Chondrocyte (in vitro differentiated cells): ENCODE data around the gene ABCA6. TPM values are rescaled to one million over a fixed set of nuclear protein-coding genes. Genes with fewer than 3 reads are reported as not detected.

Source experiments
- DNase-seq: peaks from one replicate; pipeline ENCODE4 v3.0.0; 2021; ENCODE audit warnings: mixed read lengths, low spot score
- H3K27ac Mint-ChIP-seq: one replicate; pipeline ENCODE4 v1.8.0; 2021; ENCODE audit warnings: mild to moderate bottlenecking, moderate library complexity, mixed read lengths; ENCODE audit not compliant: unreplicated experiment
- H3K27me3 Mint-ChIP-seq: 2 replicates; pipeline ENCODE4 v1.8.0; 2021; ENCODE audit warnings: low read depth, mixed read lengths
- H3K36me3 Mint-ChIP-seq: 2 replicates; pipeline ENCODE4 v1.8.0; 2021; ENCODE audit warnings: low read depth, mixed read lengths
- H3K4me1 Mint-ChIP-seq: 2 replicates; pipeline ENCODE4 v1.8.0; 2021; ENCODE audit warnings: low read depth, mild to moderate bottlenecking, mixed read lengths
- H3K4me3 Mint-ChIP-seq: one replicate; pipeline ENCODE4 v1.8.0; 2021; ENCODE audit warnings: mild to moderate bottlenecking, moderate library complexity, mixed read lengths; ENCODE audit not compliant: unreplicated experiment
- H3K9me3 Mint-ChIP-seq: 2 replicates; pipeline ENCODE4 v1.8.0; 2021; ENCODE audit warnings: low read depth, mixed read lengths
- total RNA-seq: library from RNA; stranded (reverse); gene quantifications from 3 replicates; pipeline ENCODE4 v1.2.1, GENCODE V29; 2021
- TF ChIP-seq, protein P1 (sequence below): fragments of 200-600 bp; sonication (generic); IDR thresholded peaks from 2 replicates; pipeline ENCODE4 v1.5.0; 2021; ENCODE audit warnings: antibody characterized with exemption, mild to moderate bottlenecking, moderate library complexity

The ABCA6 gene
- total RNA-seq, 1 donor from 2014 or later, result 0.30 TPM

DNA sequence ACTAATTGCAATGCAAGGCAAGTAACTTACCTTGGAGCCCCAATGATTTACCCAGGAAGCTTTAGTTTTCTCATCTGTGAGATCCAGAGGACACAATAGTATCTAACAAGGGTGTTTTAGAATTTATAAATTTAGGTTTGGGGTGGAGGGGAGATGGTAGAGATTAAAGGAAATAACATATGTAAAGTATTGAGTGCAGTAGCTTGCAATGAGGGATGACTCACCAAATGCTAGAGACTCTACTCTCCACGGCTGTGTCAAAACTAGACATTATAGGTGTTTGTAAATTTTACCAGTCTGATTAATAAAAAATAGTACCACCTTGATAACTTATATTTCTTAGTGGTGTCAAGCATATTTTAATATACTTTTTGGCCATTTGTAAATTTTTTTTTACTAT lies 77.2 kb downstream of the ABCA6 start:
- Mint-ChIP-seq H3K9me3 (no peaks in the 10 kb centered on the region), H3K4me1 (peaks cover 17% of the 10 kb centered on the region), H3K36me3 (no peaks in the 10 kb centered on the region), H3K27ac (no peak overlapping the region), H3K27me3 (no peaks in the 10 kb centered on the region), H3K4me3 (no peak overlapping the region)
- TF ChIP-seq, protein P1, sequence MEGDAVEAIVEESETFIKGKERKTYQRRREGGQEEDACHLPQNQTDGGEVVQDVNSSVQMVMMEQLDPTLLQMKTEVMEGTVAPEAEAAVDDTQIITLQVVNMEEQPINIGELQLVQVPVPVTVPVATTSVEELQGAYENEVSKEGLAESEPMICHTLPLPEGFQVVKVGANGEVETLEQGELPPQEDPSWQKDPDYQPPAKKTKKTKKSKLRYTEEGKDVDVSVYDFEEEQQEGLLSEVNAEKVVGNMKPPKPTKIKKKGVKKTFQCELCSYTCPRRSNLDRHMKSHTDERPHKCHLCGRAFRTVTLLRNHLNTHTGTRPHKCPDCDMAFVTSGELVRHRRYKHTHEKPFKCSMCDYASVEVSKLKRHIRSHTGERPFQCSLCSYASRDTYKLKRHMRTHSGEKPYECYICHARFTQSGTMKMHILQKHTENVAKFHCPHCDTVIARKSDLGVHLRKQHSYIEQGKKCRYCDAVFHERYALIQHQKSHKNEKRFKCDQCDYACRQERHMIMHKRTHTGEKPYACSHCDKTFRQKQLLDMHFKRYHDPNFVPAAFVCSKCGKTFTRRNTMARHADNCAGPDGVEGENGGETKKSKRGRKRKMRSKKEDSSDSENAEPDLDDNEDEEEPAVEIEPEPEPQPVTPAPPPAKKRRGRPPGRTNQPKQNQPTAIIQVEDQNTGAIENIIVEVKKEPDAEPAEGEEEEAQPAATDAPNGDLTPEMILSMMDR, result no peak
- DNase-seq, result no peak

DNA sequence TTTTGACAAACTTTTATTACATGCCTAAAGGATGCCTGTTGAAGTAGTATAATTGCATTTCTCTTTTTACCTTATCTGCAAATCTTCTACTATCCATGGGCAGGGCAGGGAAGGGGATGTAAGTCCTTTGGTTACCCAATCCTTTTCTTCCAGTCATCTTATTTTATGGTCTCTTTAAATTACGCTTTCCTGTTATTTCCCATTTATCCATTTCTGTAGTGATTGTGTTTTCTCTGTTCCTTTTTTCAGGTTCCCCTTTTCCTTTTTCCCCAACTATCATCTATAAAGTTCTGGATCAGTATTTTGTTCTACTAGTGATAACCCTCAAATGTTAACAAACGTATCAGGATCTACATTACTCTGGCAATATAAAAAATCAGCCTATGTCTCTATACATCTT lies 77.7 kb downstream of the ABCA6 start:
- no peak overlapping the region for H3K27ac Mint-ChIP-seq
- peaks cover 2% of the 10 kb centered on the region for H3K9me3 Mint-ChIP-seq
- H3K27me3 Mint-ChIP-seq, result no peaks in the 10 kb centered on the region
- peaks cover 17% of the 10 kb centered on the region for H3K4me1 Mint-ChIP-seq
- no peaks in the 10 kb centered on the region for H3K36me3 Mint-ChIP-seq
- TF ChIP-seq, protein P1, result no peak
- no peak overlapping the region for H3K4me3 Mint-ChIP-seq
- no peak for DNase-seq

DNA sequence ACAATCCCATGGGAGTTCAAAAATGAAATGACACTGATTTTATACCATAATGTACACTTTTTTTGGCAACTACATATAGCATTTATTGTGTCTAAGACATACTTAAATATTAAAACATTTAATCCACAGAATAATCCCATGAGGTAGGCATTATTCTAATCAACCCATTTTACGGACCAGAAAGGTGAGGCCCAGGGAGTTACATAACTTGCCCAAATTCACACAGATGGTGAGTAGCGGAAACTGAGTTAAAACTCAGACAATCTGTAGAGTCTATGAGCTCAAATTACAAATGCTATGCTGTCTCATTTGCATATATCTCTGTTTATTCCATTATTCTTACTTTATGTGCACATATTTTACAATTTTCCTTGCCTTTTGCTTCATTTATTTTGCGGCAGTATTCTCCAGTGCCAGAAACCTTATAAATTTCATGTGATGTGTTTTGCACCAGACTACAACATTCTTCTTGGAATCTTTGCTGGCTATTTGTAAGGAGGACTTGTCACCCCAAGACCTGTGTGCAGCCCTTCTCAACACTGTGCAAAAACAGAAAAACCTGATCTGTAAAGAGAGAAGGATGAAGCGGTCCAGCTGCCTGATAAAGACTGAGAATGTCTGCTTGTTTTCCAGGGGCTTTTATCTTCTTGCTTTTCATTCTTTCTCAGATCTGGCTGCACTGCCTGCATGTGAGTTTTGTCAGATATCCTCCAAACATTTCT lies 78.7 kb downstream of the ABCA6 start:
- no peak for DNase-seq
- TF ChIP-seq, protein P1, result no peak
- H3K36me3 Mint-ChIP-seq, result no peaks in the 10 kb centered on the region

DNA sequence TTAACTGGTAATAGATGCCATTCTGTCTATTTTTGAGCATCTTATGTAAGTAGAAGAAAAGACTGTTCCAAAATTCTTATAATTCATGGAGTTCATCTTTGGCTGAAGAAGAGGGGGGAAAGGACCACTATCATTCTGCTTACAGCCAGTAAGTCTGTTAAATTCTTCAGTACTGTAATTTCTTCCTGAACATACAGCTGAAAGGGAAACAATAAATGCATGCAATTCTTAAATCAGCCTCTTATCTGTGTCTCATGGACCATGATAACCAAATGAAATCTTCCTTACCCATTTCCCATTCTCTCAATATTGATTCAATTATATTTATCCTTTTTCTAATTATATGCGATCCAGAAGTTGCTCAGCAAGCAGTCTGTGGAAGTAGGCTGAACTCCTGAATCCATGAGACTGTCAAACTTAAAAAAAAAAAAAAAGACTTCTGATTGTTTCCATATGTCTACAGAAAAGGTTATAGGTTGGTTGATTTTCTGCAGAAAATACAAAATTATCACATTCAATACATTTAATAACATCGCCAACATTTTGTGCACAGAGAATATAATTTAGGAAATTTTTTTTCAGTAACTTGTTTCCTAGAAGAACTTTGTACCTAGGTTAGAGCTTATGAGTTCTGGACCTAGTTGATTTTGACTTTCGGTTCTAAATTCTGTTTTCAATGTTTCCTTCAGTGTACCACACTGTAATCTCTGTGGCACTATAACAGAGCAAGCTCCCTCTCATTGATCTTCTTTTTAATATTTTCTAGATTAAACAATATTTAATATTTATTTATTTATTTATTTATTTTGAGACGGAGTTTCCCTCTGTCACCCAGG lies 79.8 kb downstream of the ABCA6 start:
- no peak for DNase-seq
- H3K27ac Mint-ChIP-seq, result no peak overlapping the region
- H3K4me3 Mint-ChIP-seq, result no peak overlapping the region
- no peaks in the 10 kb centered on the region for H3K36me3 Mint-ChIP-seq
- H3K9me3 Mint-ChIP-seq, result peaks cover 6% of the 10 kb centered on the region
- no peaks in the 10 kb centered on the region for H3K27me3 Mint-ChIP-seq
- TF ChIP-seq, protein P1, result no peak
- H3K4me1 Mint-ChIP-seq, result peaks cover 17% of the 10 kb centered on the region

More for the DNA sequence above, 78.7 kb downstream of the ABCA6 start:
- Mint-ChIP-seq H3K27ac (no peak overlapping the region), H3K4me1 (peaks cover 17% of the 10 kb centered on the region), H3K4me3 (no peak overlapping the region), H3K27me3 (no peaks in the 10 kb centered on the region), H3K9me3 (peaks cover 3% of the 10 kb centered on the region)

DNA sequence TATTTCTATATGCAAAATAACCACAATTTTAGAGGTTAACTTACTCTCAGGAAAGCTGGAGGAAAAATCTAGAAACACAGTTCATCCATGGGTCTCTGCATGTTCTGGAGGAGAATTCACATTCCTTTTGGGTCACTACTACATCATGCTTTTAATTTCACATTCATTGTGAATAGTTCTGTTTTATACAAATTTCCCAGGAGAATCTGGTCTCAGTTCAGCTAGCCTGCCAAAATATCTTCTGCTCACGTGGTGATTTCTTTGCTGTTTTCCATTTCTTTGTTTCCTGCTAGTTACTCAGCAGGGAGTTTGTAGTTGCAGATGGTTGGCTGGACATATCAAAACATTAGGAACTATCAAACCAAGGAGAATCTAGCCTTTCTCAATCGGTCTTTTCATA lies 80.9 kb downstream of the ABCA6 start, which contains the start of gene ABCA9:
Gene ABCA9, minus strand, starts transcription at position 106 of the 400 bp plus-strand sequence. CDS start 9,801 bp downstream, outside the sequence.
- Mint-ChIP-seq H3K4me1 (peaks cover 17% of the 10 kb centered on the region), H3K36me3 (no peaks in the 10 kb centered on the region), H3K27ac (peak within 1 kb of the TSS; percentile 25), H3K4me3 (no peak within 1 kb of the TSS), H3K9me3 (peaks cover 16% of the 10 kb centered on the region), H3K27me3 (no peaks in the 10 kb centered on the region)
- TF ChIP-seq, protein P1, result no peak
- DNase-seq, result no peak
